ENCODE measurements around the gene PARL.

The PARL gene

DNA sequence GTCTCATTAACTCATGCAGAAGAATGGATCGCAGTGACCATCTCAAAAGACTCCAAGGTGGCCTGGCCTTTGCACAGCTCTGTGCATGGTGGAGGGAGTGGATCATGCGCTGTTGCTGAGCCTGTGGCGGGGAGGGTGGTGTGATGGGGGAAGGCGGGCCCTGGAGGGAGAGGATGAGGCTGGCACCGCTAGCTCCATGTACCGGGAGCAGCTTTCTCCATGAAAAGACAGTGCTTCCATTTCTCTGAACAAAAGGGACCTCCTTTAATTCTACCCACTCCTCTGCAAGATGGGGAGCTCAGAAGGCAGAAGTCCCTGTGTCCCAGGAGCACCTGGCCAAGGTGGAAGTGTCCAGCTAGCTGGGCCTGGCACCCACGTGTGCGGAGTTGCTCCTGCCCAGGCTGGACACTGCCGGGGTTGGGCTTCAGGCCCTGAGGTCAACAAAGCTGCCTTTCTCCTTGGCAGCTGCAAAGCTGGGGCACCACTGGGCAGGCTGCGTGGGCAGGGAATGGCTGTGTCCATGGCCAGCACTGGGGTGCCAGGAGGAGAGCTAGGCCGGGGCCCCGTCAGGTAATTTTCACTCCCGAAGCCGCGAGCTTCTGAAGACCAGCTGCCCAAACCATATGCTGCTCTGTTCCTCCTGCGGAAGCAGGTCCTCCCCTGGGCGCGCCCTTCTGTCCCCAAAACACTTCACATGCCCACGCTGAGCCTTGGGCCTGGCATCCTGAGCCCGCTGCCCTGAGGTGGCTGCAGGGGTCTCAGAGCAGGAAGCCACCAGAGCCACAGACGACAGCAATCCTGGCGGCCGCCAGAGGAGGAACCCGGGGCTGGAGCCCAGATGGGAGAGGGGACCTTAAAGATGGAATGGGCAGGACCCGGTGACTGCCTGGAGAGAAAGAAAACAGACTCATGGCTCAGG, 65.7 kb downstream of the PARL start:
- no peak for DNase-seq (ENCODE audit: low spot score)
- Histone ChIP-seq H3K27ac (no peak overlapping the region), H3K4me3 (no peak overlapping the region)
- TF ChIP-seq, protein P1, sequence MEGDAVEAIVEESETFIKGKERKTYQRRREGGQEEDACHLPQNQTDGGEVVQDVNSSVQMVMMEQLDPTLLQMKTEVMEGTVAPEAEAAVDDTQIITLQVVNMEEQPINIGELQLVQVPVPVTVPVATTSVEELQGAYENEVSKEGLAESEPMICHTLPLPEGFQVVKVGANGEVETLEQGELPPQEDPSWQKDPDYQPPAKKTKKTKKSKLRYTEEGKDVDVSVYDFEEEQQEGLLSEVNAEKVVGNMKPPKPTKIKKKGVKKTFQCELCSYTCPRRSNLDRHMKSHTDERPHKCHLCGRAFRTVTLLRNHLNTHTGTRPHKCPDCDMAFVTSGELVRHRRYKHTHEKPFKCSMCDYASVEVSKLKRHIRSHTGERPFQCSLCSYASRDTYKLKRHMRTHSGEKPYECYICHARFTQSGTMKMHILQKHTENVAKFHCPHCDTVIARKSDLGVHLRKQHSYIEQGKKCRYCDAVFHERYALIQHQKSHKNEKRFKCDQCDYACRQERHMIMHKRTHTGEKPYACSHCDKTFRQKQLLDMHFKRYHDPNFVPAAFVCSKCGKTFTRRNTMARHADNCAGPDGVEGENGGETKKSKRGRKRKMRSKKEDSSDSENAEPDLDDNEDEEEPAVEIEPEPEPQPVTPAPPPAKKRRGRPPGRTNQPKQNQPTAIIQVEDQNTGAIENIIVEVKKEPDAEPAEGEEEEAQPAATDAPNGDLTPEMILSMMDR (IDR thresholded peaks at IDR 0.05): no peak

DNA sequence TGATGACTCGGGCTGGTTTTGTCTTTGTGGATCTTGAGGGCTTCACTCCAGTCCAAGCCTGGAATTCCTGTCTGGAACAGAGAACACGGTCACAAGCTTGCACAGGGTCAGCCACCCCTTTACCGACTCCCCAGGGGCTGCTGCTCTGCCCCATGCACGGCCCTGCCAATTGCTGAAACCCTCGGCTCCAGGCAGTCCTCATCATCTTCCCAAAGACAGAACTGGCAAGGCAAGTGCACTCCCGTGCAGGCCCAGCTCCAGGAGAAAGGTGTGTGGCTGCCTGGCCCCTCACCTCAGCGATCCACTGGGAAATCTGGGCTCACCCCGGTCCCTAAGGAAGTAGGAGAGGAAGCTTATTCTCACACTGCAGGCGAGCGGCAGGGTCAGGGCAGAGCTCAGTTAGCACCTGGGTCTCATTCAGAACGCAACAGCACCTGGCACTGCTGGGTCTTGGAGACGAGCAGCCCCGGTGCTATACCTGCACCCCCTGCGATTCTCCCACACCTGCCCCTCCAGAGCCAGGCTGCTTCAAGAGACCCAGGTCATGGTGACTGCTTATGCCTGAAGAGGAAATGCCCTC, 66.5 kb downstream of the PARL start:
- H3K4me3 ChIP-seq: no peak overlapping the region
- no peak overlapping the region for H3K27ac ChIP-seq
- DNase-seq (ENCODE audit: low spot score): no peak
- TF ChIP-seq, protein P1 (IDR thresholded peaks at IDR 0.05): no peak

DNA sequence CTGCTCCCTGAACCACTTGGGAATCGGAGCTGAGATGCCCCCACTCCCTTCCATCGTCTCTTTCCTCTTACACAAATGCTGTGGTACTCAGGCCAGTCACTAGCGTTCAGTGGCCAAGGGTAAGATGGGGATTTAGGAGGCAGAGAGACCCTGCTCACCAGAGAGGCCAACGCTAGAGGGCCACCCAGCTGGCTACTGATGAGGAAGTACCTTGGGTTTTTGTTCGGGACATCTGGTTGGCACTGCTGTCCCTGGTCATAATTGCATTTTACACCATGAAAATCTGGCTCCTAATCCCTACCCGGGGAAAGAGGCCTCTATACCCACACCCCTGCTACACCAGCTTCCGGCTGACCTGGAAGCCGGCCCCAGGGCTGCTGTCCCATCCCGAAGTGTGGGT, 67.0 kb downstream of the PARL start:
- no peak overlapping the region for H3K27ac ChIP-seq
- DNase-seq (ENCODE audit: low spot score): no peak
- H3K4me3 ChIP-seq: no peak overlapping the region
- TF ChIP-seq, protein P1 (IDR thresholded peaks at IDR 0.05): no peak

DNA sequence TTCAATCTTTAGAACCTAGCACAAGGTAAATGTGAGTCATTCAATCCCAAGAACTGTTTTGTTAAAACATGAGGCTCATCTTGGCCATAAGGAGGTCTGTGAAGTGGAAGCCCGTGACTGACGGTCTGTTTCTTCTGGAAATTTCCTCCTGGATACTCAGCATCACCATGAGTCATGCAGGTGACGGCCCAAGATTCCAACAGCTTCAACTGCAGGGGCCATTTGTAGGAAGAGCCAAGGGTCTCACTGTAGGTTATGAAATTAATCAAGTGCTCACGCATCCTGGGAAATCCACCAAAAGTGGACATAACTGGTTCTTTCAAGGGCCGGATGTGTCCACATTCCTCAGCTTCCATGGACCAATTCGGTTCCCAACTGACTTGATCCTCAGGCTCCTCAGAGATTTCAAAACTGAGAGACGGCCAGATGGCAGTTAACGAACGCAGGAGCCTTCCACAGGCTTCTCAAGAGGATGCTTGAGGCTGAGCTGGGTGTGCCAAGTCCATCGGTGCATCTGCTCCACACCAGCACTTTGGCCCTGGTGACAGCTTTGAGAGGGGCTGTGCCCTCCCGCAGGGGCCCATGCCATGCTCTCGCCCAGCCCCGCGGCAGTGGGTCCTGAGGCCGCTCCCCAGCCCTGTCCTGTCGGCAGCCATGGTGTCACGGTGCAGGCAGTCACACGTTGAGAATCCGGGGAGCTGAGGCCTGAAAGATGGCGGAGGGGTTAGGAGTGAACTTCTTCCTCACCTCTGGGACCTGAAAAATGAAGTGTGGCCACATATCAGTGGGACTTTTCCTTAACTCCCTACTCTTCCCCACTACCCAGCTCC, 67.8 kb downstream of the PARL start:
- DNase-seq (ENCODE audit: low spot score): no peak
- Histone ChIP-seq H3K4me3 (no peak overlapping the region), H3K27ac (no peak overlapping the region)
- TF ChIP-seq, protein P1 (IDR thresholded peaks at IDR 0.05): no peak

DNA sequence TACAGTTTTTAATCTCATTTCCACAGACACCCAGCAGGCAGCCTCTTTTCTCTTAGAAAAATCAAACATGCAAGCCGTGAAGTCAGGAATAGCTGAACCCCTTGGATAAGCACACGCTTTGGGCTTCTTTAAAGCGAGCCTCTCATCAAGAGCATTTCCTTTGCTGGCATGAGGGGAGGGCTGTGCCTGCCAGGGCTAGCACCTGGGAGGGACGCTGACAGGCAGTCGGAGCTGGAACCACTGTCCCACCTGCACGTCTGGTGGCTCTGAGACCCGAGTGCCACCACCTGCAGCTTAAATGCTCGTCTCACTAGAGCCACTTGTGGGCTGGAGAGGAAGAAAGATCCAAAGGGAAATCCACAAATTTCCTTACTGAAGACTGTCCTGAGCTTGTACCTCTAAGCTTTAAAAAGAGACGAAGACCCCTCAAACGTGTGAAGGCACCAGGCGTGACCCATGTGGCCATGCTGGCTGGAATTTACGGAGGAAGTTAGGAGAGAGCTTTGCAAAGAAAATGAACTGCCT, 68.7 kb downstream of the PARL start:
- TF ChIP-seq, protein P1 (IDR thresholded peaks at IDR 0.05): no peak
- DNase-seq (ENCODE audit: low spot score): no peak
- Histone ChIP-seq H3K27ac (no peak overlapping the region), H3K4me3 (no peak overlapping the region)

DNA sequence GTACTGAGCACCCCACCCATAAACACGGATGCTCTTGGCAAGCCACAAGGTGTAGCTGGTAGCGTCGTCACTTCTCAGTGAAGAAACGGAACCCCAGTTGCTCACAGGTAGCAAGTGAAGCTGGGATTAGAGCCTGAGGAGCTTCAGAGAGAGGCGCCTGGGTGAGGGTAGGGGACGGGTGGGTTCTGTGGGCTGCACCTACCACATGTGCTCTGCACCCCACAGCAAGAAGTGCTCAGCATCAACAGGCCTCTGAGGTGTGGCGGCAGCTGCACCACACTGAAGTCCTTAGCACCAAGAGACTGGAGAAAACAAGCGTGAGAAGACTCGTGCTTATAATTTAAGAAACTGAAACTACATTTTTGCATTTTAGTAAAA, 69.1 kb downstream of the PARL start:
- Histone ChIP-seq H3K4me3 (no peak overlapping the region), H3K27ac (no peak overlapping the region)
- TF ChIP-seq, protein P1 (IDR thresholded peaks at IDR 0.05): no peak
- no peak for DNase-seq (ENCODE audit: low spot score)

Measured in coronary artery (tissue), 2 donors.